OCI-LY1 (cell line): ENCODE measurements around the gene BHLHA15.

Source experiments
- H2AFZ ChIP-seq: fragments of 200-600 bp; sonication (generic), shearing (Covaris generic); 2 replicates; pipeline ENCODE4 v1.6.0; 2014; ENCODE audit warnings: antibody characterized with exemption, mild to moderate bottlenecking, low read length
- H3F3A ChIP-seq: fragments of 200-600 bp; sonication (generic), shearing (Covaris generic); 2 replicates; pipeline ENCODE4 v1.6.0; 2014; ENCODE audit warnings: mild to moderate bottlenecking, antibody characterized with exemption, low read length, moderate library complexity; ENCODE audit not compliant: insufficient read depth
- H3K27ac ChIP-seq: fragments of 200-600 bp; sonication (generic); 2 replicates; pipeline ENCODE4 v1.5.1; 2014; ENCODE audit warnings: low read length, mixed run types, mild to moderate bottlenecking, low read depth; ENCODE audit not compliant: poor library complexity, severe bottlenecking
- H3K27me3 ChIP-seq: fragments of 200-600 bp; sonication (generic); 2 replicates; pipeline ENCODE4 v1.6.0; 2014; ENCODE audit warnings: antibody characterized with exemption, mild to moderate bottlenecking, low read length, moderate library complexity; ENCODE audit not compliant: insufficient read depth
- H3K36me3 ChIP-seq: fragments of 200-600 bp; sonication (generic); 2 replicates; pipeline ENCODE4 v1.6.1; 2014; ENCODE audit warnings: mild to moderate bottlenecking, antibody characterized with exemption, low read length, moderate library complexity, mixed read lengths; ENCODE audit not compliant: insufficient read depth
- H3K4me1 ChIP-seq: fragments of 200-600 bp; sonication (generic); 2 replicates; pipeline ENCODE4 v1.5.1; 2014; ENCODE audit warnings: mild to moderate bottlenecking, low read length, moderate library complexity; ENCODE audit not compliant: insufficient read depth, severe bottlenecking
- H3K4me2 ChIP-seq: fragments of 200-600 bp; sonication (generic), shearing (Covaris generic); 2 replicates; pipeline ENCODE4 v1.6.1; 2014; ENCODE audit warnings: low read length
- H3K4me3 ChIP-seq: fragments of 200-600 bp; sonication (generic); 2 replicates; pipeline ENCODE4 v1.5.1; 2014; ENCODE audit warnings: low read length, low read depth, mild to moderate bottlenecking, mixed read lengths; ENCODE audit not compliant: poor library complexity, severe bottlenecking
- H3K79me2 ChIP-seq: fragments of 200-600 bp; shearing (Covaris generic); 2 replicates; pipeline ENCODE4 v1.6.1; 2016; ENCODE audit warnings: mixed run types, low read length, mixed read lengths; ENCODE audit not compliant: insufficient read depth
- H3K9ac ChIP-seq: fragments of 200-600 bp; sonication (generic), shearing (Covaris generic); 2 replicates; pipeline ENCODE4 v1.6.1; 2014; ENCODE audit warnings: mild to moderate bottlenecking, low read length, mixed read lengths
- H3K9me2 ChIP-seq: fragments of 200-600 bp; sonication (generic), shearing (Covaris generic); 2 replicates; pipeline ENCODE4 v1.6.1; 2014; ENCODE audit warnings: low read depth, mild to moderate bottlenecking, low read length, mixed read lengths
- H3K9me3 ChIP-seq: fragments of 200-600 bp; shearing (Covaris generic); 2 replicates; pipeline ENCODE4 v1.6.1; 2014; ENCODE audit warnings: low read length, mixed read lengths
- H4K20me1 ChIP-seq: fragments of 200-600 bp; sonication (generic), shearing (Covaris generic); 2 replicates; pipeline ENCODE4 v1.6.0; 2016; ENCODE audit warnings: mild to moderate bottlenecking, low read length; ENCODE audit not compliant: insufficient read depth
- CTCF ChIP-seq: fragments of 200-600 bp; sonication (generic), shearing (Covaris generic); IDR thresholded peaks from 2 replicates; pipeline ENCODE4 v1.5.1; 2017; ENCODE audit warnings: mild to moderate bottlenecking, antibody characterized with exemption, low read length, moderate library complexity, mixed read lengths
- EZH2 ChIP-seq: fragments of 200-600 bp; sonication (generic), shearing (Covaris generic); IDR thresholded peaks from 2 replicates; pipeline ENCODE4 v1.8.0; 2017; ENCODE audit warnings: borderline replicate concordance, mixed run types, mild to moderate bottlenecking, antibody characterized with exemption, low read length, moderate library complexity, mixed read lengths

Gene BHLHA15

GRCh38 chr7:98229991-98230745, 18.9 kb downstream of the BHLHA15 start:
- no peak for TF ChIP-seq EZH2
- TF ChIP-seq CTCF, result no peak
- Histone ChIP-seq H3K36me3 (no peaks in the 10 kb centered on the region), H4K20me1 (no peaks in the 10 kb centered on the region), H3K9me2 (no peaks in the 10 kb centered on the region), H3F3A (no peaks in the 10 kb centered on the region), H3K27me3 (no peaks in the 10 kb centered on the region), H3K4me1 (no peaks in the 10 kb centered on the region), H3K9me3 (no peaks in the 10 kb centered on the region), H3K4me2 (no peak overlapping the region), H3K9ac (no peak overlapping the region), H3K27ac (no peak overlapping the region), H3K4me3 (no peak overlapping the region), H3K79me2 (no peaks in the 10 kb centered on the region), H2AFZ (no peak overlapping the region)

- Histone ChIP-seq H3K27ac (no peak overlapping the region), H3K9ac (no peak overlapping the region), H3K9me3 (no peaks in the 10 kb centered on the region), H3K27me3 (no peaks in the 10 kb centered on the region), H3F3A (no peaks in the 10 kb centered on the region), H3K4me1 (no peaks in the 10 kb centered on the region), H3K9me2 (no peaks in the 10 kb centered on the region), H3K4me3 (no peak overlapping the region), H3K4me2 (no peak overlapping the region), H2AFZ (no peak overlapping the region), H3K36me3 (no peaks in the 10 kb centered on the region), H4K20me1 (no peaks in the 10 kb centered on the region), H3K79me2 (no peaks in the 10 kb centered on the region)
- TF ChIP-seq CTCF (no peak), EZH2 (no peak)
Observed at GRCh38 chr7:98230746-98231471, 19.7 kb downstream of the BHLHA15 start.

- no peaks in the 10 kb centered on the region for H3K9me2 ChIP-seq
- no peaks in the 10 kb centered on the region for H3K79me2 ChIP-seq
- no peak overlapping the region for H3K4me3 ChIP-seq
- no peaks in the 10 kb centered on the region for H3K4me1 ChIP-seq
- H2AFZ ChIP-seq, result no peak overlapping the region
- no peaks in the 10 kb centered on the region for H3K9me3 ChIP-seq
- no peaks in the 10 kb centered on the region for H3K27me3 ChIP-seq
- H3K4me2 ChIP-seq, result no peak overlapping the region
- H3K9ac ChIP-seq, result no peak overlapping the region
- H4K20me1 ChIP-seq, result no peaks in the 10 kb centered on the region
- TF ChIP-seq CTCF, result no peak
- TF ChIP-seq EZH2, result no peak
- no peaks in the 10 kb centered on the region for H3K36me3 ChIP-seq
- no peak overlapping the region for H3K27ac ChIP-seq
- no peaks in the 10 kb centered on the region for H3F3A ChIP-seq
Observed at GRCh38 chr7:98231493-98232262, 20.4 kb downstream of the BHLHA15 start.
